ENCODE results near the gene CEP250.

DNA sequence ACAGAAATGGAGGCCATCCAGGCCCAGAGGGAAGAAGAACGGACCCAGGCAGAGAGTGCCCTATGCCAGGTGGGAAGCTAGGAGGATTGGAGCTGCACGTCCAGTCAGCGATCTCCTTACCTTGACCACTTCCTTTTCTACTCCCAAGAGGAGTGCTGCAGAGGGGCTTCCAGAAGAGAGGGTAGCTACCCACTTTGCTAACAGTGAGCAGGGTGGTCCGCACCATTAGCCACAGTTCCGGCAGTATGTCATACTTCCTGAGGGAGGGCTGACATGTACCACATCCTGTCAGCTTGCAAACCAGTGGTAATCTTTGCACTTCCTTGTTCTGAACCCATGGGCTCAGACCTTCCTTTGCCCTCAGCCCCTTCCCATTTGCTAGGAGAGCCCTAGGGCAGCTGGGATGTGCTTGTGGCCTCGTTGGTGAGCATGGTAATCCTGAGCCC lies 35.4 kb downstream of the CEP250 start:
- TF ChIP-seq CTCF (IDR thresholded peaks at IDR 0.05; ENCODE audit: insufficient read depth, low read length) (no peak), SPI1 (IDR thresholded peaks at IDR 0.05; ENCODE audit: borderline replicate concordance, low read depth) (peak; percentile 96), GABPA (IDR thresholded peaks at IDR 0.05; ENCODE audit: low read depth) (peak; percentile 80), POLR2AphosphoS5 (IDR thresholded peaks at IDR 0.05; ENCODE audit: low read depth) (peak; percentile 90)
- TF ChIP-seq, protein P1, sequence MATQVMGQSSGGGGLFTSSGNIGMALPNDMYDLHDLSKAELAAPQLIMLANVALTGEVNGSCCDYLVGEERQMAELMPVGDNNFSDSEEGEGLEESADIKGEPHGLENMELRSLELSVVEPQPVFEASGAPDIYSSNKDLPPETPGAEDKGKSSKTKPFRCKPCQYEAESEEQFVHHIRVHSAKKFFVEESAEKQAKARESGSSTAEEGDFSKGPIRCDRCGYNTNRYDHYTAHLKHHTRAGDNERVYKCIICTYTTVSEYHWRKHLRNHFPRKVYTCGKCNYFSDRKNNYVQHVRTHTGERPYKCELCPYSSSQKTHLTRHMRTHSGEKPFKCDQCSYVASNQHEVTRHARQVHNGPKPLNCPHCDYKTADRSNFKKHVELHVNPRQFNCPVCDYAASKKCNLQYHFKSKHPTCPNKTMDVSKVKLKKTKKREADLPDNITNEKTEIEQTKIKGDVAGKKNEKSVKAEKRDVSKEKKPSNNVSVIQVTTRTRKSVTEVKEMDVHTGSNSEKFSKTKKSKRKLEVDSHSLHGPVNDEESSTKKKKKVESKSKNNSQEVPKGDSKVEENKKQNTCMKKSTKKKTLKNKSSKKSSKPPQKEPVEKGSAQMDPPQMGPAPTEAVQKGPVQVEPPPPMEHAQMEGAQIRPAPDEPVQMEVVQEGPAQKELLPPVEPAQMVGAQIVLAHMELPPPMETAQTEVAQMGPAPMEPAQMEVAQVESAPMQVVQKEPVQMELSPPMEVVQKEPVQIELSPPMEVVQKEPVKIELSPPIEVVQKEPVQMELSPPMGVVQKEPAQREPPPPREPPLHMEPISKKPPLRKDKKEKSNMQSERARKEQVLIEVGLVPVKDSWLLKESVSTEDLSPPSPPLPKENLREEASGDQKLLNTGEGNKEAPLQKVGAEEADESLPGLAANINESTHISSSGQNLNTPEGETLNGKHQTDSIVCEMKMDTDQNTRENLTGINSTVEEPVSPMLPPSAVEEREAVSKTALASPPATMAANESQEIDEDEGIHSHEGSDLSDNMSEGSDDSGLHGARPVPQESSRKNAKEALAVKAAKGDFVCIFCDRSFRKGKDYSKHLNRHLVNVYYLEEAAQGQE (IDR thresholded peaks at IDR 0.05; ENCODE audit: insufficient replicate concordance, low read depth), result no peak

All from HL-60 (cell line).